HTERT RPE-1 (cell line): Measurements from ENCODE around the gene SYP.
"Not testable (repeated sequence)": the region's sequence is repeated elsewhere in the genome, so short reads cannot be mapped to it uniquely, and the experiment has no call there.

ENCODE experiments used
- in situ Hi-C: fragments of 300-500 bp; cut with MboI; formaldehyde crosslinking; loops from 4 replicates; pipeline ENCODE4 v1.14.3; 2020; ENCODE audit warnings: low sequenced_read_pairs

The SYP gene

GRCh38 chrX:49143154-49143553 is 56.8 kb downstream of the SYP start:
- in situ Hi-C loops, result not testable (repeated sequence)

DNA sequence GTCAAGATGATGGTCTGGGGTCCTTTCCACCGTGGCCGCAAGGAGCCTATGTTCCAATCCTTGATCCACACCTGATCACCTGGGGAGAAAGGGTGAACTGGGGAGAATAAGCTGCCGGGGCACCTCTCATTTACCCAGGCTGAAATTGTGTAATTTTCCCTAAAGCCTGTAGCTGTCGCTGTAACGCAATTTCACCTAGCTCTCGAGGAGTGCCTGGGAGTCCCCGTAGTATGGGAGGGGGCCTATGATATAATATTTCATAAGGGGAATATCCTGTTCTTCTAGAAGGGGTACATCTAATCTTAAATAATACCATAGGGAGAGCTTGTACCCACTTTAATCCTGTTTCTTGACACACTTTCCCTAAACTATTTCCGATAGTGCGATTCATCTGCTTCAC is 57.7 kb downstream of the SYP start:
- in situ Hi-C loops, result not testable (repeated sequence)

DNA sequence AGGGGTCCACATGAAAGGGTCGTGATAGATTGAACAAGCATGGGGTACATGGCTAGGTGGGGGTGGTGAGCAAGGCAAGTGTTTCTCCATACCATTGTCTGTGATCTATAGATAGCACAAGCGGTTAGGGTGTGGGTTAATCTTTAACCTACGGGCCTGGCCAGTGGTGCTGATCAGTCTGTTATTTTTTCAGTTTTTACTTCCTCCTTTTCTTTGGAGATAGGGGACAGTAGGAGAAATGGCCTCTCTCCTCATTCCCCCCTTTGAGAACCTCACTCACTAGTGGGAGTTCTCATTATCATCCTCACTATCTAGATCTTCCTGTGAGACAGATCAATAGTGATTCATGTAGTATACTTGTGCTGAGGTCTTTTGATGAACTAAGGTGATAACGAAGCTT is 60.3 kb downstream of the SYP start:
- in situ Hi-C loops, result no loop called here
